Ovary (tissue), 9 donors: ENCODE results near the gene TMED3. TPM values are rescaled to one million over a fixed set of nuclear protein-coding genes. Genes with fewer than 3 reads are reported as not detected.

Experiments
- DNase-seq, 5 donors: peaks; one replicate each; pipeline ENCODE4 v3.0.0-alpha.2; 2019 to 2020
- H3K27ac ChIP-seq, 2 donors: fragments of 200-600 bp; one replicate each; pipeline versions ENCODE4 v1.5.1 to v1.8.0; 2019 to 2022
- H3K27me3 ChIP-seq: fragments of 200-600 bp; one replicate; pipeline ENCODE4 v1.8.0; 2022
- H3K36me3 ChIP-seq: fragments of 200-600 bp; sonication (generic); one replicate; pipeline ENCODE4 v1.5.1; 2019
- H3K4me1 ChIP-seq: one replicate; pipeline ENCODE4 v1.8.1; 2013; ENCODE audit warnings: mild to moderate bottlenecking, moderate library complexity; ENCODE audit not compliant: insufficient read depth
- H3K4me3 ChIP-seq: fragments of 200-600 bp; sonication (generic); one replicate; pipeline ENCODE4 v1.5.1; 2017
- H3K9me3 ChIP-seq, 2 donors: fragments of 200-600 bp in 1 of 2; sonication (generic) in 1 of 2; one replicate each; pipeline versions ENCODE4 v1.5.1 to v1.8.1; 2013 to 2019; ENCODE audit warnings: mild to moderate bottlenecking in 1 of 2, moderate library complexity in 1 of 2
- CTCF ChIP-seq, 3 donors: fragments of 450-650 bp in 2 of 3; fragments of 200-600 bp in 1 of 3; IDR thresholded peaks; one replicate each; pipeline versions ENCODE4 v1.5.1 to v1.8.0; 2016 to 2022; ENCODE audit warnings: antibody characterized with exemption in 3 of 3, mild to moderate bottlenecking in 1 of 3
- EP300 ChIP-seq: sonication (generic); formaldehyde crosslinking; IDR thresholded peaks from one replicate; pipeline ENCODE4 v1.6.1; 2017; ENCODE audit warnings: antibody characterized with exemption
- POLR2A ChIP-seq: fragments of 450-650 bp; IDR thresholded peaks from one replicate; pipeline ENCODE4 v1.6.1; 2017; ENCODE audit warnings: antibody characterized with exemption, mild to moderate bottlenecking, moderate library complexity
- WGBS, 3 donors: extraction: QIAGEN DNeasy Blood & Tissue Kit in 1 of 3; methylation state at CpG; one replicate each; pipeline versions ENCODE4 v1.1.5 to v1.1.7; 2013 to 2017; 5-methylcytosine and 5-hydroxymethylcytosine counted together
- intact Hi-C, 4 donors: fragments of 100-400 bp; cut with DNase I; formaldehyde crosslinking; loops; one replicate each; pipeline versions ENCODE4 v1.11.0 to v1.15.1; 2022 to 2023
- polyA plus RNA-seq, 2 donors: library from polyadenylated mRNA; stranded (reverse); fragments of 200-250 nt in 1 of 2; fragments of 350-450 nt in 1 of 2; fragmentation: Illumina TruSeq in 1 of 2; extraction: RNeasy Lipid Tissue Mini Kit (QIAGEN cat#74804) in 1 of 2; gene quantifications; one replicate each; pipeline ENCODE4 v1.2.3, GENCODE V29; 2013 to 2014
- total RNA-seq, 7 donors: library from RNA; depleted of rRNA in 2 of 7; stranded (reverse); fragments of >200 nt in 2 of 7; fragmentation: NEBNext Ultra II Directional in 3 of 7; extraction: Animal tissue kit (Norgen Biotek cat#: 25700) in 3 of 7; gene quantifications; one replicate each; pipeline versions ENCODE4 v1.1.0 to v1.2.4, GENCODE V29; 2016 to 2023
- donor health status: DM: no; HTN: no; CAD: no; lungs with moderate emphysema.
- donor health status: DM: no; HTN: no; CAD: no.
- donor health status: Bipolar disorder and iron deficiency.
- donor health status: DM: yes; HTN: yes; CAD: no.
- donor health status: DM: no; HTN: no; CAD: no.
- donor health status: DM: yes; HTN: yes; CAD: no.

The TMED3 gene
- total and polyA plus RNA-seq, 9 donors: 22.4 to 51.6 (median 34.6) TPM

- Histone ChIP-seq H3K4me3 (no peak overlapping the region), H3K36me3 (no peaks in the 10 kb centered on the region), H3K9me3 (no peaks in the 10 kb centered on the region), H3K27me3 (no peaks in the 10 kb centered on the region), H3K4me1 (no peaks in the 10 kb centered on the region), H3K27ac (no peak overlapping the region)
- no peak for TF ChIP-seq POLR2A
- TF ChIP-seq CTCF (IDR thresholded peaks at IDR 0.05): no peak
- TF ChIP-seq EP300: no peak
- DNase-seq: no peak
- WGBS, 3 donors: 65 to 67% (median 67%) methylated on average over 7 of the region's 7 CpGs
- intact Hi-C loops: no loop called here
These were observed 16.8 kb upstream of the TMED3 start for GRCh38 chr15:79294075-79294474.

- TF ChIP-seq EP300 (no peak), CTCF (IDR thresholded peaks at IDR 0.05) (no peak), POLR2A (no peak)
- H3K9me3 ChIP-seq: no peaks in the 10 kb centered on the region
- no peaks in the 10 kb centered on the region for H3K4me1 ChIP-seq
- 42 to 54% (median 43%) methylated on average over 4 of the region's 4 CpGs for WGBS, 3 donors
- no peaks in the 10 kb centered on the region for H3K36me3 ChIP-seq
- H3K4me3 ChIP-seq: no peak overlapping the region
- no peak overlapping the region for H3K27ac ChIP-seq
- intact Hi-C loops: no loop called here
- DNase-seq: no peak
- no peaks in the 10 kb centered on the region for H3K27me3 ChIP-seq
These were observed 14.3 kb upstream of the TMED3 start for GRCh38 chr15:79296583-79296982.

GRCh38 chr15:79299126-79299840 lies 11.6 kb upstream of the TMED3 start:
- Histone ChIP-seq H3K4me3 (no peak overlapping the region), H3K27ac (no peak overlapping the region), H3K36me3 (no peaks in the 10 kb centered on the region), H3K4me1 (no peaks in the 10 kb centered on the region), H3K9me3 (no peaks in the 10 kb centered on the region), H3K27me3 (no peaks in the 10 kb centered on the region)
- no peak for TF ChIP-seq CTCF (IDR thresholded peaks at IDR 0.05)
- no peak for TF ChIP-seq EP300
- TF ChIP-seq POLR2A: no peak
- 76 to 84% (median 80%) methylated on average over 7 of the region's 7 CpGs for WGBS, 3 donors
- DNase-seq: no peak
- intact Hi-C loops: no loop called here

- H3K4me1 ChIP-seq: no peaks in the 10 kb centered on the region
- no peaks in the 10 kb centered on the region for H3K27me3 ChIP-seq
- H3K4me3 ChIP-seq: no peak overlapping the region
- TF ChIP-seq CTCF (IDR thresholded peaks at IDR 0.05) (no peak), POLR2A (no peak), EP300 (no peak)
- H3K9me3 ChIP-seq: no peaks in the 10 kb centered on the region
- intact Hi-C loops: no loop called here
- DNase-seq: no peak
- no peak overlapping the region for H3K27ac ChIP-seq
- WGBS, 3 donors: 37 to 51% (median 47%) methylated on average over 1 of the region's 1 CpG
- no peaks in the 10 kb centered on the region for H3K36me3 ChIP-seq
These were observed 11.1 kb upstream of the TMED3 start for GRCh38 chr15:79299841-79300235.
